ENCODE measurements around the gene ARID3A.
A peak's percentile ranks its signal among the peaks of the same experiment; 100 is the strongest.

The ARID3A gene

GRCh38 chr19:892243-892893, 33.5 kb upstream of the ARID3A start:
- DNase-seq (ENCODE audit: low read depth): no peak

DNA sequence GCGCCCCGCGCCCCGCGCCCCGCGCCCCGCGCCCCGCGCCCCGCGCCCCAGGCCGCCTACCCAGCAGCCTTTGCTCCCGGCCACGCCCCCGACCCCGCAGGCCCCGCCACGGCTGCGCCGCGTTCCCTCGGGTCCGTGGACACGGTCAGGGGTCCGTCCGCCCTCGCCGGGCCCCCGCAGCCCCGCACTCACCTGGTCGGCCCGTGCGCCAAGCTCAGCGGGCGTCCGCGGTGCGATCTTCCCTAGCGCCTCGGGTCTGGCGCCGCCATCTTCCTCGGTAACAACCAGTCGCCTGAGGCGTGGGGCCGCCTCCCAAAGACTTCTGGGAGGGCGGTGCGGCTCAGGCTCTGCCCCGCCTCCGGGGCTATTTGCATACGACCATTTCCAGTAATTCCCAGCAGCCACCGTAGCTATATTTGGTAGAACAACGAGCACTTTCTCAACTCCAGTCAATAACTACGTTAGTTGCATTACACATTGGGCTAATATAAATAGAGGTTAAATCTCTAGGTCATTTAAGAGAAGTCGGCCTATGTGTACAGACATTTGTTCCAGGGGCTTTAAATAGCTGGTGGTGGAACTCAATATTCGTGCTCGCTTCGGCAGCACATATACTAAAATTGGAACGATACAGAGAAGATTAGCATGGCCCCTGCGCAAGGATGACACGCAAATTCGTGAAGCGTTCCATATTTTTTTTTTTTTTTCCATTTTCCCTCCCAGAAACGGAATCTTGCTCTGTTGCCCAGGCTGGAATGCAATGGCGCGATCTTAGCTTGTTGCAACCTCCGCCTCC, 32.7 kb upstream of the ARID3A start, which contains the start of the genes MED16 and RNU6-9:
TSS of gene MED16 (minus strand) at position 294 of the 796 bp plus-strand sequence. CDS start 2,056 bp downstream, outside the sequence.
TSS of gene RNU6-9 (plus strand) at position 591 of the 796 bp plus-strand sequence.
- DNase-seq (ENCODE audit: low read depth): peak; percentile 86

GRCh38 chr19:896434-896833, 29.4 kb upstream of the ARID3A start:
- no peak for DNase-seq (ENCODE audit: low read depth)

GRCh38 chr19:896999-897398, 28.8 kb upstream of the ARID3A start:
- DNase-seq (ENCODE audit: low read depth): no peak

DNA sequence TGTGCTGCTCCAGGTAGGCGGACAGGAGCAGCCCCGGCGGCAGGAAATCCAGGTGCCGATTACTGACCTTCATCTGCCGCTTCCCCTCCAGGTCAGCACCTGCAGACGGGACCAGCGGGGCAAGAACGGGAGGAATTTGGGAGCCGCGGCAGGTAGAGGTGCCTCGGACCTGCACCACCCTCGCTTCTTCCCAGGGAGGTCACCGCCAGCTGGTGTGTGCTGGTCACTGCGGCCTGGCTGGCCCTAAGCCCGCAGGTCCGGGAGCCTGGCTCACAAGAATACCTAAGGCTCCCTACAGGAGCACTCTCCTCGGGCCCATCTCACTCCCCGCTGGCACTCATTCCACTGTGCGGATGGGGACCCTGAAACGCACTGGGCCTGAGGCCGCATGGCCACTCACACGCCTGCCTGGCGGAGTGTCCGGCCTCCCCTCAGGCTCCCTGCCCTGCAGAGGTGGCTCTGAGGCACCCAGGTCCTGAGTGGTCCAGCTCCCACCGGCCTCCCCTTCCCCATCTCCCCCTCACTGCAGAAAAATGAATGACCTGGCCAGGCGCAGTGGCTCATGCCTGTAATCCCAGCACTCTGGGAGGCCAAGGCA, 28.3 kb upstream of the ARID3A start:
- DNase-seq (ENCODE audit: low read depth): no peak

DNA sequence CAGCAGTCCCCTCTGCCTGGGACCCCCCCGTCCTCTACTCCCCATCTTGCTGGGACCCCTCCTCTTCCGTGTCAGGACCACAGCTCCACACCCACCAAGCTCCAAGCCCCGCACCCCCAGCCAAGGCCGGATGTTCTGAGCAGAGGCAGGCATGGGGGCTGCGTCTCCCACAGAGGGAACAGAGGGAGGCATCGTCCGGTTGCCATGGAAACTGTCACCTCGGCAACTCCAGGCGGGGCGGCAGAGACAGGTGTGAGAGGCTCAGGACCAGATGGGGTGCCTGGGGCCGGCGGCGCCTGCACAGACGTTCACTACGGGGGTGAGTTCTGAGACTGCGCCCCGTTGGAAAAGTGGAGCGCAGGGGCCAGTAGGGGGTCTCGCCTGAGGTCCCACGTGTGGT, 27.2 kb upstream of the ARID3A start:
- no peak for DNase-seq (ENCODE audit: low read depth)

DNA sequence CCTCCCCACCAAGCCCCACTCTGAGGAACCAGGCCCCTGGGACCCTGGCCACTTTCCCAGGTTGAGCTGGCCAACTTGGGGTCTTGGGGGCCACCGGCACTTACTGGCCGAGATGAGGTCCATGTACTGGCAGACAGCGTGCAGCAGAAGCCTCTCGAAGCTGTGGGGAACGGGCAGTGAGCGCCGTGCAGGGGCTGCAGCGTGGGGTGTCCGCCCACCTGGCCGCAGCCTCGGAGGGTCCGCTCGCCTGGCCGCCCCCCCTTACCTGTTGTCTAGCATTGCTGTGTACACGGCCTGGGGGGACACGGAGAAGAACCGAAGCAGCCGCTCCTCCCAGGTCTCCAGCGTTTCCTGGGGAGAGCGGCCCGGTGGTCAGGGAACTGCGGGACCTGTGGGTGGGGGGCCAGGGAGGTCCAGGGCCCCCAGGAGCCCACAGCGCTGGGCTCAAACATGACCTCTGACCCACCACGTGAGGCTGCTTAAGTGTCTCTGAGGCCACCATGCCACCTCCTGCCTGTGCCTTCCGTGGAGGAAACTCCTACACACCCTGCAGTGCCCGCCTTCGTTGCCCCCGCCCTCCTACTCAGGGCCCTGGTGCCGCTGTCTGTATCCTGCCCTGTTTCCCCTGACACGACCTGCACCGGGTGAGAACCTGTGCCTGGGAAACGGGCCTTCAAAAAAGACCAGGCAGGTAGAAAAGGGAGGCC, 26.3 kb upstream of the ARID3A start:
- DNase-seq (ENCODE audit: low read depth): no peak

DNA sequence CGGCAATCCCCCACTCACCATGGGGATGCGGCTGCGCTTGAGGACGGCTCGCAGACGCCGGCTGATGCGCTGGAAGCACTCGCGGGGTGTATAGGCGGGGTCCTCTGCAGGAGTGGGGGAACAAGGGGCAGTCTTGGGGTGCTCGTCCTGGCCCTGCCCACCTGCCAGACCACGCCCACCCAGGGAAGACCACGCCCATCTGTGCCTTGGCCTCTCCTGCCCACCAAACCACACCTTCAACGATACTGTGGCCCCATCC, 25.9 kb upstream of the ARID3A start:
- DNase-seq (ENCODE audit: low read depth): no peak

DNA sequence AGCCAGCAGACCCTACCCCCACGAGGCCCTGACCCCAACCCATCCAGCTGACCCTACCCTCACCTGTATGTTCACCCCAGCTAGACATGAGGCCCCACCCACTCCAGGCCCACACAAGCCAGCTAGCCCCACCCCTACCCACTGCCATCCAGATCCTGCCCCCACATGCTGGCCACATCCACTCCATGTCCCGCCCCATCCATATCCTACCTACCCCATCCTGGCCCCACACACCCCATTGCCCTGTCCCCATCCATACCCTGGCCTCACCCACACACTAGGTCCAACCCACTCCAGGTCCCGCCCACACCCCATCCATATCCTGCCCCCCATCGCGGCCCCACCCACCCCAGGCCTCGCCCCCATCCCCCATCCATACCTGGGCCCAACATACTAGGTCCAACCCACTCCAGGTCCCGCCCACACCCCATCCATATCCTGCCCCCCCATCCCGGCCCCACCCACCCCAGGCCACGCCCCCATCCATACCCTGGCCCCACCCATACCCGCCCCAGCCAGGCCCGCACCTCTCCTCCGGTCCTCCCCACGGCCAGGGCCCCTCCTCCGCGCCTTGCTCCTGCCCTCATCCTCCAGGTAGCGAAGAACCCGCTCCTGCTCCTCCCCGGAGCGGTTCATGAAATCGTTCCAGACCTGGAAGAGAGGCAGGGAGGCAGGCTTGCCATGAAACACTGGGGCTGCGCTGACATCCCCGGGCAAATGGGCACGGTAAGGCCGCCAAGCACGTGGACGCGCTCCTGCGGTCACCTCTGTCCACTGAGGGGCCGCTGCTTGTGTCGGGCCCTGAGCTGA, 25.3 kb upstream of the ARID3A start:
- no peak for DNase-seq (ENCODE audit: low read depth)

DNA sequence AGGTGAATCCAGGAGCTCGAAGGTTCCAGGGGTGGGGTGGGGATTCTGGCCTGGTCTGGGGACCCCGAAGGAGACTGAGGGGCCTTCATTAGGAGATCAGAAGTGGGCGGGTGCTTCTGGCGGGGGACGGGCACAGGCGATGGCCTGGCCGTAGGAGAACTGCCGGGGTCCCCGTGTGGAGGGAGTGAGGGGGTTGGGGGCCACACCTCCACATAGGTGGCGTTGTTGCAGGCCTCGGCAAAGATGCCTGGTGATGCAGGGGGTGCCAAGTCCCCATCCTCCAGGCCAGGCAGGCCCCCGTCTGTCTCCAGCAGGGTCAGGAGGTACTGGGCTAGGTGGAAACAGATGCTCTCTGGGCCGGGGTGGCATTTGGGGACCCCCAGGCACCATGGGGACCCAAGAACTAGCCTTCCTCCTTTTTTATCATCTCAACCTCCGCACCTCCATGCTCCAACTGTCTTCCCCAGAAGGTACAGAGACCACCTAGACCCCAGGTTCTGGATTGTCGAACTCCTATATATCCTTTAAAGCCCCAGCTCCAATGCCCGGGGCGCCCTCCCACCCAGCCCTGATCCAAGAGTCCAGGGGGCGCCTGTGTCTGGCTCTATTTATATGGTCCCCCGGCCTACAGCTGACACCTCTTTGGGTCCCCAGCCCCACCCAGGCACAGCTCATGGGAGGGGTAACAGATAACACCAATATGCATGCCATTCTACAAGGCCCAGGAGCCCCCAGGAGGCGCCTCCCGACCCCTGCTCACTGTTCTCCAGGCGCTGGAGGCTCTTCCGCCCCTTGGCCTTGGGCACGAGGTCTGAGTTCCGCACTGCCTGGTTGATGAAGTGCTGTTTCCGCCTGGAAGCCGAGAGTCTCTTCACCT, 24.4 kb upstream of the ARID3A start:
- no peak for DNase-seq (ENCODE audit: low read depth)

GRCh38 chr19:902093-902370, 23.8 kb upstream of the ARID3A start:
- DNase-seq (ENCODE audit: low read depth): no peak

GRCh38 chr19:902446-903226, 23.2 kb upstream of the ARID3A start:
- DNase-seq (ENCODE audit: low read depth): no peak

DNA sequence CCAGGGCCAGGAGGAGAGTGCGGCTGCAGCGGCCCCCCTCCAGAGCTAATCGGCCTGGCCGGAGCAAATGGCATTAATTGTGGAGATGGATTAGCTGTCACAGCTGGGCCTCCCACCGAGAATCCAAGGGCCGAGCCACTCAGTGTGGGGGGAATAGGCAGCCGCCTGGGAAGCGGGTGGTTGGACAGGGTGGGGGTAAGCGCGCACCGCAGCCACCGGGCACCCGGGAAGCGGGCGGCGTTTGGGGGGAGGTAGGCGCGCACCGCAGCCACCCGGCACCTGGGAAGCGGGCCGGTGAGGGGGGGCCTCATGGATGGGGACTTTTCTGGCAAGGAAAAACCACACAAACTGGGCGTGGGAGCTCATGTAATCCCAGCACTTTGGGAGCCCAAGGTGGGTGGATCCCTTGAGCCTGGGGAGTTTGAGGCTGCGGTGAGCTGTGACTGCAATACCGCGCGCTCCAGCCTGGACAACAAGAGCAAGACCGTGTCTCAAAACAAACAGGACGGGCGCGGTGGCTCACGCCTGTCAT, 22.5 kb upstream of the ARID3A start:
- DNase-seq (ENCODE audit: low read depth): no peak

- DNase-seq (ENCODE audit: low read depth): no peak
These were observed 21.3 kb upstream of the ARID3A start for GRCh38 chr19:904545-904944.

- no peak for DNase-seq (ENCODE audit: low read depth)
These were observed 19.4 kb upstream of the ARID3A start for GRCh38 chr19:906480-906879.

- DNase-seq (ENCODE audit: low read depth): no peak
These were observed 18.5 kb upstream of the ARID3A start for GRCh38 chr19:907183-907853.

- no peak for DNase-seq (ENCODE audit: low read depth)
These were observed 14.4 kb upstream of the ARID3A start for GRCh38 chr19:911197-912033.
